DOHH2 (cell line): ENCODE results near the gene TMEM87A.

ENCODE experiments used
- CTCF ChIP-seq: fragments of 200-600 bp; sonication (generic); IDR thresholded peaks from one replicate; pipeline ENCODE4 v1.5.1; 2014; ENCODE audit warnings: antibody characterized with exemption, mild to moderate bottlenecking, low read depth, low read length; ENCODE audit not compliant: poor library complexity, severe bottlenecking
- EZH2phosphoT487 ChIP-seq: fragments of 200-600 bp; sonication (generic); IDR thresholded peaks from 2 replicates; pipeline ENCODE4 v1.6.1; 2017; ENCODE audit warnings: borderline replicate concordance, mild to moderate bottlenecking, antibody characterized with exemption, low read length, moderate library complexity, mixed read lengths

GRCh38 chr15:42220216-42220615 is 53.0 kb downstream of the TMEM87A start:
- no peak for TF ChIP-seq CTCF
- TF ChIP-seq EZH2phosphoT487: no peak
